Transverse colon (tissue), 3 donors: ENCODE data around the gene UFL1.

ENCODE experiments used
- POLR2A ChIP-seq: fragments of 450-650 bp; IDR thresholded peaks from one replicate; pipeline ENCODE4 v1.6.1; 2016; ENCODE audit warnings: antibody characterized with exemption, mild to moderate bottlenecking, moderate library complexity
- TF ChIP-seq, protein P1 (sequence below), 5 experiments: fragments of 200-600 bp in 3 of 5; fragments of 450-650 bp in 2 of 5; sonication (generic) in 3 of 5; IDR thresholded peaks; 1 replicate in 2 of 5; 2 replicates in 3 of 5; pipeline ENCODE4 v1.5.1; 2016 to 2017; ENCODE audit warnings: antibody characterized with exemption in 5 of 5, inconsistent platforms in 3 of 5, mild to moderate bottlenecking in 2 of 5, moderate library complexity in 1 of 5

DNA sequence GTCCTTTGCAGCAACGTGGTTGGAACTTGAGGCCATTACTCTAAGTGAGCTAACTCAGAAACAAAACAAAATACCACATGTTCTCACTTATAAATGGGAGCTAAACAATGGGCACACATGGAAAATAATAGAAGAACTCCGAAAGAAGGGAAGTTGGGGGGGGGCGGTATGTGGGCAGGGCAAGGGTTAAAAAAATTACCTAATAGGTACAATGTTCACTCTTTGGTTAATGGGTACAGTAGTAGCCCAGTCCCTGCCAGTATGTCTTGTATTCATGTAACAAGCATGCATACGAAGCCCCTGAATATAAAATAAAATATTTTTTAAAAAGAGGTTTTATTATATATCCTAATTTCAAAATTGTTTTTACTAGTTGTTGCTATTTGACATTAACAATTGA is 26.0 kb downstream of the UFL1 start:
- TF ChIP-seq, protein P1, sequence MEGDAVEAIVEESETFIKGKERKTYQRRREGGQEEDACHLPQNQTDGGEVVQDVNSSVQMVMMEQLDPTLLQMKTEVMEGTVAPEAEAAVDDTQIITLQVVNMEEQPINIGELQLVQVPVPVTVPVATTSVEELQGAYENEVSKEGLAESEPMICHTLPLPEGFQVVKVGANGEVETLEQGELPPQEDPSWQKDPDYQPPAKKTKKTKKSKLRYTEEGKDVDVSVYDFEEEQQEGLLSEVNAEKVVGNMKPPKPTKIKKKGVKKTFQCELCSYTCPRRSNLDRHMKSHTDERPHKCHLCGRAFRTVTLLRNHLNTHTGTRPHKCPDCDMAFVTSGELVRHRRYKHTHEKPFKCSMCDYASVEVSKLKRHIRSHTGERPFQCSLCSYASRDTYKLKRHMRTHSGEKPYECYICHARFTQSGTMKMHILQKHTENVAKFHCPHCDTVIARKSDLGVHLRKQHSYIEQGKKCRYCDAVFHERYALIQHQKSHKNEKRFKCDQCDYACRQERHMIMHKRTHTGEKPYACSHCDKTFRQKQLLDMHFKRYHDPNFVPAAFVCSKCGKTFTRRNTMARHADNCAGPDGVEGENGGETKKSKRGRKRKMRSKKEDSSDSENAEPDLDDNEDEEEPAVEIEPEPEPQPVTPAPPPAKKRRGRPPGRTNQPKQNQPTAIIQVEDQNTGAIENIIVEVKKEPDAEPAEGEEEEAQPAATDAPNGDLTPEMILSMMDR (IDR thresholded peaks at IDR 0.05): no peak
- TF ChIP-seq POLR2A: no peak
